GM21619 (cell line): ENCODE measurements around the gene TTC7B.

Source experiments
- ATAC-seq: cut with Tn5 transposase; IDR thresholded peaks from one replicate; pipeline ENCODE4 v1.9.1; 2021; ENCODE audit not compliant: unreplicated experiment

TTC7B gene

DNA sequence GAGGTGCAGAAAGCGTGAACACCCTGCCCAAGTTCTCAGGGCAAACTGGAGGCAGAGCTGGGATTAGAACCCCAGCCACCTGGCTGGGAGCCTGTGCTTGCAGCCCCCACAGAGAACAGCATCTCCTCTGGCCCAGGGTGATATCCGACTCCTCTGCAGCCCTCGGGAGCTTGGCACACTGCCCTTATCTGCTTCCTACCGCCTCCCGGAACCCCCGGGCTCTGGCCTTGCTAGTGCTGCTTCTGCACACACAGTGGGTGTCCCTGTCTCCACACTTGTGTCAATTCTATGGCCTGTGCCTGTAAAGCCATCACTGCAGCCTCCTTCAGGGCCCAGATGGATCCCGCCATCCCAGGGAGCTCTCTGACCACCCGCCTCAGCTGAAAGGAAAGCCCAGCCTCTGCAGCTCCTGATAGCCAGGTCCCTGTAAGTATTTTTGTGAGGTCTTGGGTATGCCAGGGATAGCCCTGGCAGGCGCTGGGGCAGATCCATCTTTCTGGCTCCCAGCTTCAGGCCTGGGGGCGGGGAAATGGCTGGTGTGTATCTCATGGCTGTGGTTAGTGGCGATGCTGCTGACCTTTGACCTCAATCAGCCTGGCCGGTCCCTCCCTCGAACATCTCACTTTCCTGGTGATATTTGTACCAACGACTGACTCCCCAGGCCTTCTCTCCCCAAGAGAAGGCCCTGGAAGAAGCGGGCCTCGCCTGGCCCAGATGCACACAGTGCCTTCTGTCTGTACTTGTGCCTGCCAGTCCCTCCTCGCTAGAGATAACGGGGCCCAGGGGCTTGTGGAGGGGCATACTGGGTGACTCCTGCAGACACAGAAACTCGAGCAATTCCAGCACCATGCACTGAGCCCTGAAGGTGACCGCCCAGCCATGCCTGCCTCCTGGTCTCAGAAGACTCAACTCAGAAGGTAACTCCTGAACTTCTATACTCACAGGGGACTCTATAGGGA, 235.6 kb downstream of the TTC7B start:
- ATAC-seq, result no peak

DNA sequence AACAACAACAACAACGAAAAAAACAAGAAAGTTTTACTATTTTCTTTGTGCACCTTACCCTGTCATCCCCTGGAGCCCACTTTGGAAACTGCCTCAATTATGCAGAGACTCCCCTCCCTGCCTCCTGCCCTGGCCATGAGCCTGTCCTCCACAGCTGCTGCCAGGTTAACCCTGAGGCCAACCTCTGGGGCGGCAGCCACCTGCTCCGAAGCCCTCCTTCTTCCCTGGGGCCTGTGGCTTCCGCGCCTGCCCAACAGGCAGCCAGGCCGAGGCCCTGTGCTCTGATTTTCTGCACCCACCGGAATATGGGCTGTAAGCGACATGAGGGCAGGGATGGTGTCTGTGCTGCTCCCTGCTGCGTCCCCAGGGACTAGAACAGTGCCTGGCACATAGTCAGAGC, 236.4 kb downstream of the TTC7B start:
- ATAC-seq, result no peak

DNA sequence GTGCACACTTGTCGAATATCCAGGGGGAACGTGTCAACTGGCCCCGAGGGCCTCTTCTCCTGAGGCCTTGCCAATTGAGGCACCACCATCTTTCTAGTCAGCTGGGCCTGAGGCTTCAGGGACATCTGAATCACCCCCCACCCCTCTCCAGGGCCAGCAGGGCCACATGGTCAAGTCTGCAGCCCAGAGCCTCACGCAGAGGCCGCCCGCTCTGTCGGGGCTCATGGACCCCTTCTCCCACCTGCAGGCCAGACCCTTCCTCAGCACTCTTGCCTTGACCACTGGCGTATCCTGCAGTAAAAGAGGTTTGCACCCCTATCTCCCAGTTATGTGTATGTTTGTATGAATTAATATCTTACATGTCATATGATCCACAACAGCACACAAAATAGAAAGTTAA, 237.1 kb downstream of the TTC7B start:
- no peak for ATAC-seq

DNA sequence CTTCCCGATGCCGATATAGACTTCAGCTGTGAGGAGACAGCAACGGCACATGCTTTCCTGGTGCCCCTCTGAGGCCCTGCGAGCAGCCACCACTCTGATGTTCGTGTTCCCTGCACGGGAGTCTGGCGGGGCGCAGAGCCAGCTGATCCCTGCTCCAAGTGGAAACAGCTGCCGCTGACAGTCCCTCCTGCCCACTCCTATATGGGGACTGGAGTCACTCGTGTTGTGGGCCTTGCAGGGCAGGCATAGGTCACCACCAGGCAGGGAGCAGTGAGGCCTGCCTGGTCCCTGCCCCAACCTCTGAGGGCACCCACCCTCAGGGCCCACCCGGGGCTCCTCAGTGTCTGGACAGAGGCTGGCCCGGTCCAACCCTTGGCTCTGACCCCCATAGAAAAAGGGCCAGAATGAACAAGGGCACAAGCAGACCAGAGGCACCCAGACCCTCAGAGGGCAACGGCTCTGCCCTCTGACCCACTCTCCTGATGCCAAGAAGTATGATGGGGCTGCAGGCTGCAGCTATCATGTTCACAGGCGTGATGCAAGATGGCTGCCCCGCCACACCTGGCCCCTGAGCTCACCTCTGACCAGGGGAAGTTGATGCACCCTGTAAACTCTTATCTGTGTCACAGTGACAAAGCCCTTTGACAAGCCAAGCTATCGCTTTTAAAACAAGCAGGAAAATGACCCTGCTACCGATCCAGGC, 237.8 kb downstream of the TTC7B start:
- no peak for ATAC-seq

DNA sequence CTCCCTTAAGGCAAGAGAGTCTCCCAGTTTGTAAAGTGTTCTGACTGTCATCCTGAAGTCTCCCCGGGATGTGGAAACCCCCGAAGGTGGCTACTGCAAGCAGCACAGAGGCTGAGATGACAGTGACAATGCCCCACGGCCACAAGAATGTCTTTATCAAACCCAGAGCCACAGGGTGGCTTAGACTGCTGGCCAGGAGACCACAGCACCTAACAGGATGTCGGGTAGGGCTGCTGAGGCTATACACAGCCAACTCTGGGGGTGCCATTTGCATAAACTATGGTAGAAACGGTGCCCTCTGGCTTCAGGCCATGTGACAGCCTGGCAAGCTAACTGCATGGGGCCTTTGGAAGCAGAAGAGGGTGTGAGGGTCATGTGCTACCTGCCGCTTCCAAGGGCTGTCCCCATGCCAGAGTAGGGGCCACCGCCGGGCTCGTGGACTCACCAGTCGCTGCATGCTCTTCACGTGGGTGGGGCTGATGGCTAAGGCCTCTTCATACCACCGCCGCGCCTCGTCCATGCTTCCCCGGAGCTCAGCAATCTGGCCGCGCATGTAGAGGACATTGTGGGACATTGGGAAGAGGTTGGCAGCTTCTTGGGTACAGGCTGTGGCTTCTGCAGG, 238.5 kb downstream of the TTC7B start:
- ATAC-seq, result no peak

DNA sequence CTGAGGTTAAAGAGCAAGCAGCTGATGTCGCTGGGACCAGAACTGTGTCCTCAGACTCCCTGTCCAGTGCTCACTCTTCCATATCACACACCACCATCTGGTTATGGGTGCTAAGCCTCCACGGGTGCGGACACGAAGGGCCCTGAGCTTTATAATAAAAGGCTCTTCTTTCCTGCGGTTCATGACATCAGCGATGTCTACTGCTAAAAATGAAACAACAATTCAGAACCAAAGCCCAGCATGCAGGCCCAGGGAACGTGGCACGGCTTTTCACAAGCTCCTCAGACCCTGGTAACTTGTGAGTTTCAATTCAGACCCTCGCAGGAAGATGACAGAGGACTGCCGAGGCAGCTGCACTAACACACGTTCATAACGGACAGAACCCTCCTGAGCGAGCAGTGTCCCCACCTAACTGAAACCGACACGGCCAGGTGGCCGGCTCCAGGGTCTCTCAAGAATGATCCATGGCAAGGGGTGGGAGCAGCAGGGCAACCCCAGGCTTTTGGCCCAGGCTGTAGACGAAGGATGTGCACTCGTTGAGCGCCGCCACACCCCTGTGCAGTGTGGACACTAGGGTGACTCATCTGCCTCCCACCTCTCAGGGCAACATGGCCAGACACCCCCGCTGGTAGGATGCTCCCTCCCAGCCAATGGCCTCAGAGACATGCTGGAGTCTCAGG, 239.1 kb downstream of the TTC7B start:
- ATAC-seq, result no peak

DNA sequence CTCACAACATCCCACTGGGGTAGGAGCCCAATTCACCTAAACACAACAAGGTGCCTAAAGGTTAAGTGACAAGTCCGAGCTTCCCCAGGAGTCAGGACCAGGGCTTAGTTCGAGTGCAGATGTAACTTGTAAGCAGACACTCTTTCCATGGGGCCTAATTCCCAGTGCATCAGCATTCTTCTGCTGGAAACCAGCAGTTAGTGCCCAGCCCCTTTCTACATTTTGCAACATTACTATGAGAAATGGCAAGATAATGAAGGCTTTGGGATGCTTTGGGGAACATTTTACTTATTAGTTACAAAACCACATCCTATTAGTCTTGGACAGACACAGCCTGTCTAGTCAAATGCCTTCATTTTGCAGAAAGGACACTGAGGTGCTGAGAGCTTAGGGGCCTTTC, 239.6 kb downstream of the TTC7B start:
- no peak for ATAC-seq

DNA sequence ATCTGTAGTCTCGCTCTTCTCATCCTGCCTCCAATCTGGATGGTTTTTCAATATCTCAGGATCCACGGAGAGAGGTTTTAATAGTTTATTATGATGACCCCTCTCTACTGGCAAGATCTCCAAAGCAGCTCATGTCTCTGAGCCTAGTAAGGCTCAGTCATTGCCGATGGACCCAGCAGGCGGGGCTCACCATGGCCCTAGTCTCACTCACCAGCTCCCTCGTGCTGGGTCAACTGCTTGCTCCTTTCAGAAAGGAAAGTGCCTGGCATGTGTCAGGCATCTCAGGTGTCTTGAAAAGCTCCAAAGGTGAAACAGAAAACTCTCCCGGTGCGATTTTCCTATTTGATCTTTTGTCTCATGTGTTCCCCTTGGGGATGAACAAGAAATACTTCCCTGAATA, 240.4 kb downstream of the TTC7B start:
- no peak for ATAC-seq

DNA sequence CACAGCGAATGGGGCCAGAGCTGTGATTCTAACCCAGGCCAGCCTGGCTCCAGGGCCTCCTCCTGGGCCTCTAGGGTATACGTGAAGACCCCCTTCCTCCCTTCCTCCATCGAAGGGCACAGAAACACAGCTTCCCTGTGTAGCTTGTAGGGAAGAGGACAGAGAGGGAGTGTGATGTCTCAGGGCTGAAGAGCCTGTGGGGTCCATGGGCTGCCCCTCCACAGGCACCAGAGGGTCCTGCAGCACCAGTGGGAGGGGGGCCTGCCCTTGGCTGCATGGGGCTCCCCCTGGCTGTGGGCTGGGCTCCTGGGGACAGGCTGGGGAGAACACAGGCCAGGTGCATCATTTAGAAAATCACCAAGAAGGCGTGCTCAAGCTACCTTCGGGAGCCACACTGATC, 240.9 kb downstream of the TTC7B start:
- no peak for ATAC-seq

DNA sequence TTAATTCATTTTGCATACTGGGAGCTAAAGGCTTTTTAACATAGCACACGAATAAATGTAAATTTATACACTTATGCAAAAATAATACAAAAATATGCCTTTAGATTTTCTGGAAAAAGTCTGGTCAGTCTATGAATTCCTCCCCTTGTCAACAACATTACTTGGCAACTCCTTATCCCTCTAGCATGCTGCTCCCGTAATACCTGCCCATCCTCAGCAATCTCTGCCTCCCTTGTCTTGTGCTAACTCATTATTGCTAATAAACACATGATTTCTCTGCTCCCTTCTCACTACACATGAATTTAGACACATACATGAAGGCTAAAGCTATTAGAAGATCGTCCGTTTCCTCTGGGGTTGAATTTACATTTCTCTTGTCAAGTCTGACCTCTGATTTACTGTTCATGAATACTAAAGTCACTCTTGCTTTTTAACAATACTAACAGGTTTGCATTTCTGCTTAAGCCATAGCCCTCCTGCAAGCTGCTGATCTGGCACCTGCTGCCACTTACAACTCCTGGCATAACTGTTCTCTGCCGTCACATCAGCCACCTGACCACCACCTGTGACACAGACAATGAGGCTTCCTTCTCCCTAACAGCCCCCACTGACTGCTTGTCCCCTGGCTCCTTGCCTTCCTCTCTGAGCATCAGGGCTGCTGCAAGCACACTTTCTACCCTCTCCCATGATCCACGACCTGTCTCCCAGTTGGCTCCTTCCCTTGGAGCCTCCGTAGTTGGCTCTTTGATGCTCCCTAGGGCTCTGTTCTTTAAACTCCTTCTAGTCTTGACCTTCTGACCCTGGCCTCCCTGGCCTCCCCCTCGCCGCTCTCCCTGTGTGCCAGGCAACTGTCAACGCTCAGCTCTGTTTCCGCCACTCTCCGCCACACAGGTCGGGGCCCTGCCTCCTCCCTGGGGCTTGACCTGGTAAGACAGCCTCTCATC, 241.8 kb downstream of the TTC7B start:
- ATAC-seq, result no peak

DNA sequence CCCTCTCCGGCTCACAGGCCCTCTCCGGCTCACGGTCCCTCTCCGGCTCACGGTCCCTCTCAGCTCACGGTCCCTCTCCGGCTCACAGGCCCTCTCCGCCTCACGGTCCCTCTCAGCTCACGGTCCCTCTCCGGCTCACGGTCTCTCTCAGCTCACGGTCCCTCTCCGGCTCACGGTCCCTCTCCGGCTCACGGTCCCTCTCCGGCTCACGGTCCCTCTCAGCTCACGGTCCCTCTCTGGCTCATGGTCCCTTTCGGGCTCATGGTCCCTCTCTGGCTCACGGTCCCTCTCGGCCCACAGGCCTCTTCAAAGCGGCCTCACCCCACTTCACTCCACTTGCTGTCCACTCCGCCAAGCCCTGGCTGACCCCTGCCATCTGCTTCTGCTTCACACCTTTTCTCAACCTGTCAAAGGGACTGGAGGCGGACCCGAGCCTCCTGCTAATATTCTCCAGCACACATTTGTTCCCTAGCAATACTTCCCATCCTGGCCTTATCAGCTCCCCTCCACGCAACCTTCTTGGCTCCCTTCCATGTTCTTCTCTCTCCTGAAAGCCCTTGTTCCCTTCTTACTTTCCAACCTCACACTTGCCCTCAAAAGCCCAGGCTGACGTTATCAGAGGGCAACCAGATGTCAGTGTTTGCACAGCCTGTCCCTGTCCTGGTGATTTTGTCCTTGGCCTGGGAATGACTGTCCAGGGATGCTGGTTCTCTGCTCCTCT, 242.7 kb downstream of the TTC7B start:
- ATAC-seq, result no peak

DNA sequence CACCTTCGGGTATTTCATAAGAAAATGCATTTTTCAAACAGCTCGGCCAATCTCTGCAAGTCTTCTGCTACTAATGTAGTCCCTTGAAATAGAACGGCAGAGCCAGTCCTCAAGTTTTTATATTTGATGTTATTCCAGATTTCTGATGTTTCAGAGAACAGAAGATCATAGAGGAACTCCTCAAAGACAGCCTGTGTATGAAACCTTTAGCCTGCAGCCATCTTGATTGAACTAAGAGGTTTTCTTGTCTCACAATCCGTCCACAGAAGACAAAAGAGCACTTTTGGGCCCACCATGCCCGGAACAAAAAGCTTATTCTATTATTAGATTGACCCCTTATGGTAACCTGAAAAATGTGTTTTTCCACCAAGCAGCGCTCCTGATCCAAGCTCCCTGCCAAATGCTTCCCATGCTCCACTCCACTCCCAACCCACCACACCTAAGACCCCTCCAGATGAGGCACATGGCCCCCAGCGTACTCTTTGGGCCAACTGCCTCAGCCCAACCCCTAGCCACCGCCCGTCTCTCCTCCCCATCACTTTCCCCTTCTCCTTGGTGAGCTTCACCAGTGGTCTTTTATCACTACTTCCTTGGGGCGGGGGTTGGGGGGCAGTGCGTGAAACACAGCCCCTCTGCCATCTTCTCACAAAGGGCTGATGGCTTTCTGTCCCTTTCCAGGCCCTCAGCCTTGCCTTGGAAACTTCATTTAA, 243.6 kb downstream of the TTC7B start:
- ATAC-seq, result no peak

DNA sequence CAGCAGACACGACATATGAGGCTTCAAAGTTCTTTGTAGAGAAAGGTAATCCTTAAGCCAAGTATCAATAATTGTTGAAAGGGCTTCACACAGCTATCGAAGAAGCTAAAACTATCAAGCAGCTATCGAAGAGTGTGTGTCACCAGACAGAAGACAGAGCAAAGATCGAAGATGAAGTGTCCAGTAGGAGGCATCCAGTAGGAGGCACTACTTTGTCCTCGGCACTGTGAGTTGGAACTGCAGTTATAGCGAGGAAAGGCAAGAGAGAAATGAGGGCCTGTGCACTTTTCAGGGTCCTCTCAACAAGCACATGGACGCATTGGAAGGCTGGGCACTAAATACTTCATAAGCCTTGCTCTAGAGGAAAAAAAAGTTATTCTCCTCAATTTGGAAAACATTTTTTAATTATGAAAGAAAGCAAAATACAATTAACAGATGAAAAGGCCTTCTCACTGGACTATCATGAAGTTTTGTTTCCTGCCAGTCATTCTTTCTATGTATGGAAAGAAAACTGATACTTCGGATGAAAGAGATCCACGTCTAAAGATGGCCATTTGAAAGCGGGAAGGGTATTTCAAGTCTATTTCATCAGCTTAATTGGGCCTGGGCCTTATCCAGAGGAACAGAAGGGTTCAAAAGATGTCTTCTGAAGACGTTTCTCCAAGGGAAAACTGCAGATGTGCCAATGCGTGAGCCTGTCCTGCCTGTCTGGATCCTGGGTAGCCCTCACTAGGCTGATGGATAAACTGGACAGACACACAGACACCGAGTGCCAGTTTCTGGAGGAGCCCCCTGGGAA, 244.9 kb downstream of the TTC7B start:
- ATAC-seq, result no peak

DNA sequence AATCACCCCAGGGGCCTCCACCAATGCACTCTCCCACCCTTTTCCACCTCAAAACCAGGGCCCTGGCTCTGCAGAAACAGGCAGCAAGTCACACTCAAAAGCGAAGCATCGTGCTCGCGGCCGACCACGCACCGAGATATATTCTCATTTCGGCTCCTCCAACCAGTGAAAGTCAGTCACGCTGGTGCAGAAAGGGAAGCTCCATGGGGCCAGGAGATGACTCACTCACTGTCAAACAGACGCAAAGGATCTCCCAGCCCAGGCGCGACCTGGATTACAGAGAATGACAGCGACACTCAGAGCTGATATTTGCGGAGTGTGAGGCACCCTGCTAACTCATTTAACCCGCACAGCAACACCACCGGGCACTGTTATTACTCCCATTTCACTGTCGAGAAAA, 245.8 kb downstream of the TTC7B start:
- no peak for ATAC-seq

DNA sequence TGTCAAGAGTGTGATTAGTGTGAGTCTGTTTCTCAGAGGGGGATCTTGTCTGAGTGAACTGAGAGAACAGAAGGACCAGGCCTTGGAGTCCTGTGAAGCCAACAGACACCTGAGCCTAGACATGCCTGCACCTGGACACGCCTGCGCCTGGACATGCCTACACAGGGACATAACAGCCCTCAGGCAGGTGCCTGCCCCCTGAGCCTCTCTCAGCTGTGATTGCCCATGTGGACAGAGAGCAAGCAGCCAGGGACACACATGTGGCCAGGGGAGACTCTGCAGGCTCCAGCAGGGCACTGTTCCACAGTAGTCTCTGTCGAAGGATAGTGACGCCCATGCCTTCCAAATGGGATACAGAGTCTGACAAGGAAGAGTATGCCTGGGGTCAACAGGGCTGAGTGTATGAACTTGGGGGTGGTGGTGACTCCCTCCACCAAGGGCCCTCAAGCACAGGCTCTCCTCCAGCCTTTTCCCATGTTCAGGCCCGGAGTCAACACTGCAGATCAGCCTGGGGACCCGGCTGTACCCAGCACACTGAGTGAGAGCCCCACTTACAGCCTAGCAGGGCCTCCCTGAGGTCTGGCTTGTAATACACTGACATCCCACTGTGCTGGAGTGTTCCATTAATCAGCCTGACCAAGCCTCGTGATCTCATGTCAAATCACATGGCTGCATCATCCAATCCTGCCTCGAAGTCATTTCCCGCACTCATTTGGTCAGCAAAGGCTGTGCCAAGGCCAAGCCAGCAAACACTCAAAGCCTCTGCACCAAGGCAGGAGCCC, 246.4 kb downstream of the TTC7B start:
- no peak for ATAC-seq

DNA sequence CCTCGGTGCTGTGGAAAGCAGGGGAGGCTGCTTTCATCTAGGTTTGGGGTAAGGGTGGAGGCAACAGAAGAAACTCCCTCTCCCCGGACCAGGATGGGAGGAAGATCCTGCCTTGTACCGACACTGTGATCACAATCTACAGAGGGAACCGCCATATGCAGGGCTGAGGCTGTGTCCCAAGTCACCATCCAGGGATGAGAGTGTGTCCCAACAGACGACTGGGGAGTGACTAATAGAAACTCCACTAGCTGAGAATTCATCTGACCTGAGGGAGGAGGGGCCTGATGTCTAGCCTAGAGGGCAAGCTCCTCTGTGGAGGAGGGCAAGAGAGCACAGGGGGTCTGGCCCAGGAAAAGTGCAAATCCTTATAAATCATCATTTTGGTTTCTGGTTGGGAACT, 247.0 kb downstream of the TTC7B start:
- ATAC-seq, result no peak

DNA sequence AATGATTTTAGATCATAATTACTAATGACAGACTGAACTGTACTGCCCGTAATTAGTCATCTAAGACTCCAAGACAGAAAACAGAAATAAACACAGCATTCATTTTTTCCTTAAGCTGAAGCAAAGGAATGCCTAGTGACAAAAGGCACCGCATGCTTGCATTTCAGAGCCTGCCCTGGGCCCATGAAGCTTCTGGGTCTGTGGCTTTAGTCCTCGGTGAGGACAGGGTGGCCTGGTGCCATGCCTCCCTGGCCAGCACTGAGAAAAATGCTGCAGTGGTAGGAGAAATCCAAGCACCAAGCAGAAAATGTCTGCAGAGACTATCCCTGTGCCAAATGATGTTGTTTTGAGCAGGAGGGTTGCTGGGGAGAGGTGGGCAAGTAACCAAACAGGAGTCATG, 247.8 kb downstream of the TTC7B start:
- ATAC-seq, result no peak
